OCI-LY7 (cell line): ENCODE results near the gene TMEM51.

Source experiments
- EZH2phosphoT487 ChIP-seq: fragments of 200-600 bp; sonication (generic); IDR thresholded peaks from 2 replicates; pipeline ENCODE4 v1.6.1; 2018; ENCODE audit warnings: low read depth, borderline replicate concordance, mild to moderate bottlenecking, mixed run types, antibody characterized with exemption, low read length, moderate library complexity, mixed read lengths
- TF ChIP-seq, protein P1 (sequence below): fragments of 200-600 bp; sonication (generic); conservative IDR thresholded peaks from 2 replicates; pipeline ENCODE4 v1.5.1; 2014; ENCODE audit warnings: mild to moderate bottlenecking, antibody characterized with exemption, low read length, moderate library complexity, mixed read lengths

DNA sequence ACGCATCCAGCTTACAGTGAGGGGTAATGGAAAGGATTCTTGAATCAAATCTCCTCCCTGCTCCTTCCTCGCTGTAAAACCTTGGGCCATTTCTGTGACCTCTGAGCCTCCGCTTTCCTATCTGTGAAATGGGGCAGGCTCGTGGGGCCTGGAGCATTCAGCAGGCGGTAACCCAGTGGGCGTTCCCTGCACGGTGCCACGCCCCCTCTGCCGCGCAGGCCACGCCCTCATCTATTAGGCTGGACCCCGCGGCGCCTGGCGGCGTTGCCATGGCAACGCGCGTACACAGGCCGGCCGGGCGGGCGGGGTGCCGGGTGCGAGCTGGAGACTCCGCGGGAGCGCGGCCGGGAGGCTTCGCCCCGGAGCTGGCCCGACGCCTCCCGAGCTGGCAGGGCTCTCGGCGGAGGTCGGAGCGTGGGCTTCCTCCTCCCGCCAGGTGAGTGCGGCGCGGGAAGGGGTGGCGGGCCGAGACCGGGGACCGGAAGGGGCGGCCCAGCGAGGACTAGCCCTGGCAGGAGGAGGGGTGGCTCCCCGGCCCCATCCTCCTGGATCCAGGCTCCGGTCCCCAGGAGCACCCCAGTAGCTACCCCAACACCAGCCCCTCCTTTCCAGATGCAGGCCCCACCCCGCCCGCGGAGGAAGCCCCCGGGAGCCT lies 93.5 kb downstream of the TMEM51 start, which contains the start of gene FHAD1:
- TF ChIP-seq, protein P1, sequence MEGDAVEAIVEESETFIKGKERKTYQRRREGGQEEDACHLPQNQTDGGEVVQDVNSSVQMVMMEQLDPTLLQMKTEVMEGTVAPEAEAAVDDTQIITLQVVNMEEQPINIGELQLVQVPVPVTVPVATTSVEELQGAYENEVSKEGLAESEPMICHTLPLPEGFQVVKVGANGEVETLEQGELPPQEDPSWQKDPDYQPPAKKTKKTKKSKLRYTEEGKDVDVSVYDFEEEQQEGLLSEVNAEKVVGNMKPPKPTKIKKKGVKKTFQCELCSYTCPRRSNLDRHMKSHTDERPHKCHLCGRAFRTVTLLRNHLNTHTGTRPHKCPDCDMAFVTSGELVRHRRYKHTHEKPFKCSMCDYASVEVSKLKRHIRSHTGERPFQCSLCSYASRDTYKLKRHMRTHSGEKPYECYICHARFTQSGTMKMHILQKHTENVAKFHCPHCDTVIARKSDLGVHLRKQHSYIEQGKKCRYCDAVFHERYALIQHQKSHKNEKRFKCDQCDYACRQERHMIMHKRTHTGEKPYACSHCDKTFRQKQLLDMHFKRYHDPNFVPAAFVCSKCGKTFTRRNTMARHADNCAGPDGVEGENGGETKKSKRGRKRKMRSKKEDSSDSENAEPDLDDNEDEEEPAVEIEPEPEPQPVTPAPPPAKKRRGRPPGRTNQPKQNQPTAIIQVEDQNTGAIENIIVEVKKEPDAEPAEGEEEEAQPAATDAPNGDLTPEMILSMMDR = no peak
- TF ChIP-seq EZH2phosphoT487 = no peak
